ENCODE measurements around the gene CEP72.

CEP72 gene

GRCh38 chr5:636951-637350 lies 24.8 kb downstream of the CEP72 start:
- Histone ChIP-seq H3F3A (ENCODE audit: insufficient read depth, low read length) (no peaks in the 10 kb centered on the region), H3K4me1 (ENCODE audit: insufficient read depth, low read length, severe bottlenecking) (no peaks in the 10 kb centered on the region), H3K9me3 (ENCODE audit: low read length) (no peaks in the 10 kb centered on the region), H4K20me1 (ENCODE audit: insufficient read depth, low read length) (no peaks in the 10 kb centered on the region), H3K4me2 (ENCODE audit: low read length) (no peak overlapping the region), H3K4me3 (ENCODE audit: low read depth, low read length, poor library complexity, severe bottlenecking) (no peak overlapping the region), H3K9ac (ENCODE audit: low read length) (no peak overlapping the region), H3K27me3 (ENCODE audit: insufficient read depth, low read length) (no peaks in the 10 kb centered on the region), H3K27ac (ENCODE audit: low read depth, low read length, poor library complexity, severe bottlenecking) (no peak overlapping the region), H3K9me2 (ENCODE audit: low read depth, low read length) (no peaks in the 10 kb centered on the region), H3K36me3 (ENCODE audit: insufficient read depth, low read length) (peaks cover 61% of the 10 kb centered on the region), H2AFZ (ENCODE audit: low read length) (no peak overlapping the region), H3K79me2 (ENCODE audit: insufficient read depth, low read length) (no peaks in the 10 kb centered on the region)
- no peak for TF ChIP-seq CTCF (IDR thresholded peaks at IDR 0.05; ENCODE audit: low read length)
- no peak for TF ChIP-seq EZH2 (IDR thresholded peaks at IDR 0.05; ENCODE audit: borderline replicate concordance, low read length)

DNA sequence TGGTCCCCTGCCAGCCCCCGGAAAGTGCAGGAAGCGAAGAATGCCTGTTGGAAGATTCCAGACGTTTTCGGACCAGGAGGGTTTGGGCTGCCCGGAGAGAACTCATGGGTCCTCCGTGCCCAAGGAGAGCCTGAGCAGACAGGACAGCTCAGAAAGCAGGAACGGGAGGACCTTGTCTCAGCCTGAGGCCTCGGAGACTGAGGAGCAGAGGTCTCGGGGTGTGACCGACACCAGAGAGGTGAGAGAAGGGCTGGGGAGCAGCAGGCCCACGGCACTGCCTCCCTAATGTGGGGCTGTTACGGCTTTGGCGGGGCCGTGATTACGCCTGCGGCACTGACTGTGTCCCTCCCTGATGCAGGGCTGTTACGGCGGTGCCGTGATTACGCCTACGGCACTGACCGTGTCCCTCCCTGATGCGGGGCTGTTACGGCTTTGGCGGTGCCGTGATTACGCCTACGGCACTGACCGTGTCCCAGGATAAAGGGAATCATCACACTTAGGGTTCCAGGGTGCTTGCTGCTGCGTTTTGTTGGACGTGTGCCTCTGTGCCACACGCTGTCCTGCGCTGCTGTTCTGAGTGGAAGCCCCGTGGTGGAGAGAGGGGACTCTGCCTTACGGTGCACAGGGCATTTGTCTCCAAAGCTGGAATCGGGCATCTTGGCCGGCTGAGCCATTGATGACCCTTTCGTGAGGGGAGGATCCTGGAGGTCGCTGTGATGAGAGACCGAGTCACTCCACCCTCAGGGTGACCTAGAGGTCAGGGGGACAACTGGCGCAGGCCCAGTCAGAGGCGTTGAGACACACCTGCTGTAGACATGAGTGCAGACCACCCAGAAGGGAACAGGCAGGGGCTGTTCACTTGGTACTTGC lies 25.7 kb downstream of the CEP72 start:
- no peak overlapping the region for H3K4me2 ChIP-seq (ENCODE audit: low read length)
- H3K36me3 ChIP-seq (ENCODE audit: insufficient read depth, low read length), result peaks cover 69% of the 10 kb centered on the region
- H2AFZ ChIP-seq (ENCODE audit: low read length), result no peak overlapping the region
- no peaks in the 10 kb centered on the region for H3K27me3 ChIP-seq (ENCODE audit: insufficient read depth, low read length)
- peaks cover under 1% of the 10 kb centered on the region for H3K4me1 ChIP-seq (ENCODE audit: insufficient read depth, low read length, severe bottlenecking)
- no peak overlapping the region for H3K4me3 ChIP-seq (ENCODE audit: low read depth, low read length, poor library complexity, severe bottlenecking)
- TF ChIP-seq EZH2 (IDR thresholded peaks at IDR 0.05; ENCODE audit: borderline replicate concordance, low read length), result no peak
- no peak for TF ChIP-seq CTCF (IDR thresholded peaks at IDR 0.05; ENCODE audit: low read length)
- H3K9ac ChIP-seq (ENCODE audit: low read length), result no peak overlapping the region
- no peaks in the 10 kb centered on the region for H3K79me2 ChIP-seq (ENCODE audit: insufficient read depth, low read length)
- no peak overlapping the region for H3K27ac ChIP-seq (ENCODE audit: low read depth, low read length, poor library complexity, severe bottlenecking)
- no peaks in the 10 kb centered on the region for H3K9me2 ChIP-seq (ENCODE audit: low read depth, low read length)
- H3F3A ChIP-seq (ENCODE audit: insufficient read depth, low read length), result no peaks in the 10 kb centered on the region
- H3K9me3 ChIP-seq (ENCODE audit: low read length), result no peaks in the 10 kb centered on the region
- no peaks in the 10 kb centered on the region for H4K20me1 ChIP-seq (ENCODE audit: insufficient read depth, low read length)

- no peak overlapping the region for H2AFZ ChIP-seq (ENCODE audit: low read length)
Measured at GRCh38 chr5:638501-639252, 26.5 kb downstream of the CEP72 start.

More at GRCh38 chr5:638501-639252, 26.5 kb downstream of the CEP72 start:
- Histone ChIP-seq H4K20me1 (ENCODE audit: insufficient read depth, low read length) (no peaks in the 10 kb centered on the region), H3K9ac (ENCODE audit: low read length) (no peak overlapping the region), H3K27ac (ENCODE audit: low read depth, low read length, poor library complexity, severe bottlenecking) (no peak overlapping the region), H3K9me2 (ENCODE audit: low read depth, low read length) (no peaks in the 10 kb centered on the region), H3K36me3 (ENCODE audit: insufficient read depth, low read length) (peaks cover 70% of the 10 kb centered on the region), H3K9me3 (ENCODE audit: low read length) (no peaks in the 10 kb centered on the region), H3F3A (ENCODE audit: insufficient read depth, low read length) (no peaks in the 10 kb centered on the region), H3K27me3 (ENCODE audit: insufficient read depth, low read length) (no peaks in the 10 kb centered on the region), H3K79me2 (ENCODE audit: insufficient read depth, low read length) (no peaks in the 10 kb centered on the region), H3K4me3 (ENCODE audit: low read depth, low read length, poor library complexity, severe bottlenecking) (no peak overlapping the region), H3K4me1 (ENCODE audit: insufficient read depth, low read length, severe bottlenecking) (peaks cover 9% of the 10 kb centered on the region), H3K4me2 (ENCODE audit: low read length) (no peak overlapping the region)
- TF ChIP-seq CTCF (IDR thresholded peaks at IDR 0.05; ENCODE audit: low read length), result no peak
- no peak for TF ChIP-seq EZH2 (IDR thresholded peaks at IDR 0.05; ENCODE audit: borderline replicate concordance, low read length)
